Lower leg skin (tissue), 3 donors: ENCODE data around the gene ZKSCAN7.

Experiments used
- POLR2A ChIP-seq, 2 donors: fragments of 450-650 bp; IDR thresholded peaks; one replicate each; pipeline ENCODE4 v1.6.1; 2016 to 2017; ENCODE audit warnings: antibody characterized with exemption in 2 of 2, mild to moderate bottlenecking in 1 of 2, moderate library complexity in 1 of 2
- TF ChIP-seq, protein P1 (sequence below), 3 donors: fragments of 450-650 bp; IDR thresholded peaks; one replicate each; pipeline ENCODE4 v1.5.1; 2016; ENCODE audit warnings: antibody characterized with exemption in 3 of 3, mild to moderate bottlenecking in 3 of 3, moderate library complexity in 2 of 3

GRCh38 chr3:44576613-44577012 is 21.6 kb downstream of the ZKSCAN7 start:
- TF ChIP-seq POLR2A (IDR thresholded peaks at IDR 0.05), result no peak
- TF ChIP-seq, protein P1, sequence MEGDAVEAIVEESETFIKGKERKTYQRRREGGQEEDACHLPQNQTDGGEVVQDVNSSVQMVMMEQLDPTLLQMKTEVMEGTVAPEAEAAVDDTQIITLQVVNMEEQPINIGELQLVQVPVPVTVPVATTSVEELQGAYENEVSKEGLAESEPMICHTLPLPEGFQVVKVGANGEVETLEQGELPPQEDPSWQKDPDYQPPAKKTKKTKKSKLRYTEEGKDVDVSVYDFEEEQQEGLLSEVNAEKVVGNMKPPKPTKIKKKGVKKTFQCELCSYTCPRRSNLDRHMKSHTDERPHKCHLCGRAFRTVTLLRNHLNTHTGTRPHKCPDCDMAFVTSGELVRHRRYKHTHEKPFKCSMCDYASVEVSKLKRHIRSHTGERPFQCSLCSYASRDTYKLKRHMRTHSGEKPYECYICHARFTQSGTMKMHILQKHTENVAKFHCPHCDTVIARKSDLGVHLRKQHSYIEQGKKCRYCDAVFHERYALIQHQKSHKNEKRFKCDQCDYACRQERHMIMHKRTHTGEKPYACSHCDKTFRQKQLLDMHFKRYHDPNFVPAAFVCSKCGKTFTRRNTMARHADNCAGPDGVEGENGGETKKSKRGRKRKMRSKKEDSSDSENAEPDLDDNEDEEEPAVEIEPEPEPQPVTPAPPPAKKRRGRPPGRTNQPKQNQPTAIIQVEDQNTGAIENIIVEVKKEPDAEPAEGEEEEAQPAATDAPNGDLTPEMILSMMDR (IDR thresholded peaks at IDR 0.05), result no peak
